SJCRH30 (cell line): ENCODE data around the gene IFNAR2. TPM values are rescaled to one million over a fixed set of nuclear protein-coding genes. Genes with fewer than 3 reads are reported as not detected.
"Not testable (repeated sequence)": the region's sequence is repeated elsewhere in the genome, so short reads cannot be mapped to it uniquely, and the experiment has no call there.

Source experiments
- DNase-seq, 2 experiments: peaks; one replicate each; pipeline ENCODE4 v3.0.0-alpha.2; 2015 to 2020
- H3K27ac ChIP-seq: fragments of 250-450 bp; sonication (Bioruptor Pico); 2 replicates; pipeline ENCODE4 v1.5.1; 2020; ENCODE audit warnings: mild to moderate bottlenecking, moderate library complexity
- H3K27me3 ChIP-seq: fragments of 250-450 bp; sonication (Bioruptor Pico); 2 replicates; pipeline ENCODE4 v1.5.1; 2020; ENCODE audit warnings: mild to moderate bottlenecking, moderate library complexity
- H3K36me3 ChIP-seq: fragments of 250-450 bp; sonication (Bioruptor Pico); 2 replicates; pipeline ENCODE4 v1.5.1; 2020; ENCODE audit warnings: mild to moderate bottlenecking, moderate library complexity
- H3K4me1 ChIP-seq: fragments of 250-450 bp; sonication (Bioruptor Pico); 2 replicates; pipeline ENCODE4 v1.5.1; 2020; ENCODE audit warnings: mild to moderate bottlenecking, moderate library complexity
- H3K4me3 ChIP-seq: fragments of 250-450 bp; sonication (Bioruptor Pico); 2 replicates; pipeline ENCODE4 v1.5.1; 2020; ENCODE audit warnings: mild to moderate bottlenecking, moderate library complexity
- H3K9me3 ChIP-seq: fragments of 250-450 bp; sonication (Bioruptor Pico); replicated peaks from 2 replicates; pipeline ENCODE4 v1.5.1; 2020; ENCODE audit warnings: mild to moderate bottlenecking, moderate library complexity
- total RNA-seq: library from RNA; depleted of rRNA; stranded (reverse); fragments of >200 nt; shearing (Covaris generic); gene quantifications from 2 replicates; pipeline ENCODE4 v1.2.3, GENCODE V29; 2014

Gene IFNAR2
- total RNA-seq, 1 experiment from 2014 or later = 17.7 TPM

DNA sequence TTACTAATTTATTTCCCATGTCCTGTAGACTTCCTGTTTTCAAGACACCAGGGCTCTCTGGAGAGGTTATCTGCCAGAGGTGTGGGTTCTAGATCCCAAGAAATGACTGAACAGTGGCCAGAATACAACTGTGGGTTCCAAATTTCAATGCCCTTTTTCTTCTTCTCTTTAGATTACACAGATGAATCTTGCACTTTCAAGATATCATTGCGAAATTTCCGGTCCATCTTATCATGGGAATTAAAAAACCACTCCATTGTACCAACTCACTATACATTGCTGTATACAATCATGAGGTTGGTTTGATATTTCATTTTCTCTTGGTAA, 15.0 kb downstream of the IFNAR2 start:
- Histone ChIP-seq H3K27ac (no peak overlapping the region), H3K9me3 (no peaks in the 10 kb centered on the region), H3K27me3 (no peaks in the 10 kb centered on the region)

DNA sequence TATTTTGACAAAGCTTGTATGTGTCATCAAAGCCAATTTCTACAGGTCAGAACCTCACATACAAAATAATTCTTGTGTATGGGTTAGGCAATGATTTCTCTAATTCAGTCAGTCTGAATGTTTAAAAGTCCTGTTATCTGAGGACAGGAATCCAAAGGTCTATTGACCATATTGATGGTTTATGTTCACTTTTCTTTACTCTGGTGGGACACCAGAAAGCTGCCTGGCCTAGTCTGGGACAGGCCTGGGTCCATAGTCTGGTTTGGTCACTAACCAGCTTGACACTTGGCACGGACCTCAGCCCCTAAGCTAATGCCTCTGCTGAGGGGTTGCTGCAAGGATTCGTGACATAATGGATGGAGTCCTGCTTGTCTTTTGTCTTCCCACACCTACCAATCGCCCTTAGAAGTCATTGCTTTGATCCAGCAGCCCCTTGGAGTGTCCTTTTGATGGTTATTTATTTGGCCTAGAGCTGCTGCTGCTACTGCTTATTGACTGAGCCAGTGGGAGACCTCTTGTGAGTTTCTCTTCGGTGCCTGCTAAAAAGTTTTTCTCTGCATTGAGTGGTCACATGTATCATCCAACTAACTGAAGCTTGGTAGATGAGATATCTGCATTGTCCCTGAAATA, 15.7 kb downstream of the IFNAR2 start:
- Histone ChIP-seq H3K27ac (no peak overlapping the region), H3K9me3 (no peaks in the 10 kb centered on the region), H3K36me3 (peaks cover 58% of the 10 kb centered on the region)

More for the DNA sequence above, 15.0 kb downstream of the IFNAR2 start:
- Histone ChIP-seq H3K4me1 (no peaks in the 10 kb centered on the region), H3K4me3 (no peak overlapping the region), H3K36me3 (peaks cover 56% of the 10 kb centered on the region)
- no peak for DNase-seq

DNA sequence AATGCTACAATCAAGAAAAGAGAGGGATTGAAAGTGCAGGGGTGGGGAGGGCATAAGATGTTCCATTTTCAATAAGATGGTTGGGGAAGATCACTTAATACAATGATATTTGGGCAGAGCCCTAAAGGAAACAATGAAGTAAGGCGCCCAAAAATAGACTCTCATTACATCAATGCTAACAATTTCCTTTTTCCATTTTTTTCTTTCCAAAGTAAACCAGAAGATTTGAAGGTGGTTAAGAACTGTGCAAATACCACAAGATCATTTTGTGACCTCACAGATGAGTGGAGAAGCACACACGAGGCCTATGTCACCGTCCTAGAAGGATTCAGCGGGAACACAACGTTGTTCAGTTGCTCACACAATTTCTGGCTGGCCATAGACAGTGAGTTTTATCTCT, 16.8 kb downstream of the IFNAR2 start:
- Histone ChIP-seq H3K27ac (no peak overlapping the region), H3K36me3 (peaks cover 68% of the 10 kb centered on the region), H3K27me3 (no peaks in the 10 kb centered on the region), H3K9me3 (no peaks in the 10 kb centered on the region), H3K4me1 (no peaks in the 10 kb centered on the region), H3K4me3 (no peak overlapping the region)
- DNase-seq = no peak

More for the DNA sequence above, 15.7 kb downstream of the IFNAR2 start:
- Histone ChIP-seq H3K4me1 (no peaks in the 10 kb centered on the region), H3K27me3 (no peaks in the 10 kb centered on the region), H3K4me3 (no peak overlapping the region)
- DNase-seq = no peak

DNA sequence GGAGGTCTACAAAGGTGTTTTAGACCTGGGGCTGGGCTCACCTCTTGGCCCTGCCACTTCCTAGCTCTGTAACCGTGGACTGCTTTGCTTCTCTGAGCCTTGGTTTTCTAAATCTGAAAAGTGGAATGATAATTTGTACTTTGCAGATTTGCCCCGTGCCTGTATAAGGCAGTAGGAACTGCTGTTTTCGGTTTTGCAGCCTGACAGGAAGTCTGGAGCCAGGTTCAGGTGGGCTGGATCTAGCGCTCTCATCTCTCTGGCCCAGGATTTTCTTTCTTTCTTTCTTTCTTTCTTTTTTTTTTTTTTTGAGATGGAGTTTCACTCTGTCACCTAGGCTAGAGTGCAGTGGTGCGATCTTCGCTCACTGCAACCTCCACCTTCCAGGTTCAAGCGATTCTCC, 17.2 kb downstream of the IFNAR2 start:
- H3K4me1 ChIP-seq = no peaks in the 10 kb centered on the region
- DNase-seq = no peak
- no peak overlapping the region for H3K4me3 ChIP-seq
- no peaks in the 10 kb centered on the region for H3K9me3 ChIP-seq
- peaks cover 70% of the 10 kb centered on the region for H3K36me3 ChIP-seq
- H3K27me3 ChIP-seq = no peaks in the 10 kb centered on the region
- no peak overlapping the region for H3K27ac ChIP-seq

DNA sequence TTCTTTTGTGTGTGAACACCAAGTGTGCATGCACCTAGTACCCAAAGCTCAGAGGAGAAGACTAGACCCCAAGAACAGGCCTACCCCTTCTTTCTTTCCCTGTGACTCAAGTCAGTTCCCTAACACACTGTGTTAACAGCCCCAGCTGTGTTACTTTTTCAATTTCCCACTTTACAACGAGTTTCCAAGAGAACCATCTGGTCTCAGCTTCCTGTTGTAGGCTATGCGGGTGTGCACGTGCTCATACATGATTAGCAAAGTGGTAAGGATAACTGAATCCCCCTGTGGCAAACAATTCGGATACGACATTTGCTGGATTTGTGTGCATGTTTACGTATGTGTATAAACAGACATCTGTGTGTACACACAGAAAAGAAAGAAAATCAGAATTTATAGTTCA, 17.9 kb downstream of the IFNAR2 start:
- Histone ChIP-seq H3K36me3 (peaks cover 72% of the 10 kb centered on the region), H3K4me3 (no peak overlapping the region)

DNA sequence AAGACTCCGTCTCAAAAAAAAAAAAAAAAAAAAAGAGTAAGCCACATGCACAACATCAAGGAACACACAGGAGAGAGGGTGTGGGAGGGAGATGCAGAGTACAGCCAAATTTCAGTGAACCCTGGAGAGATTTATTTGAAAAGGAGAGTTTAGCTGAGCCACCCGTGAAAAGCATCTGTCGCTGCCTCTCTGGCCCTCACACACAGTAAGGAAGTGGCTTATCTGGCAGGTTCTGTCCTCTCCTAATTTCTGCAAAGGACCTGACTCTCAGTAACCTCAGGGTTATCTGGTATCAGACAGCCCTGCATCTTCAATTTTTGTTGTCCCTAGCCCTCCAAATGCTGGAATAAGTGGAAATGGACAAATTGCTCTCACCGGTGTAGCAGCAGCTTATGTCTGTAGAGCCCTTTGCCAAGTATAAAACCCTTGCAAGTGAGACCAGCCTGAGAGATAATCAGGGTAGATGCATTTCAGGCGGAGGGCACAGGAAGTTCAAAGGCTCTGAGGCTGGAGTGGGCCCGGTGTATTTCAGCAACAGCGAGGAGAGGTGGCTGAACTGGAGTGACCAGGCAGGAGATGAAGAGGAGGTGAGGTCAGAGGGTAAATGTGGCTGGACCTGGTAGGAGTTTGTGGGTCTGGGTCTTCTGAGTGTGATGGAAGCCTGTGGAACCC, 19.7 kb downstream of the IFNAR2 start:
- peak in 1 of 2 experiments; percentile 51 for DNase-seq
- peaks cover 69% of the 10 kb centered on the region for H3K36me3 ChIP-seq

More for the DNA sequence above, 17.9 kb downstream of the IFNAR2 start:
- no peaks in the 10 kb centered on the region for H3K9me3 ChIP-seq
- DNase-seq = no peak
- H3K4me1 ChIP-seq = no peaks in the 10 kb centered on the region
- H3K27me3 ChIP-seq = no peaks in the 10 kb centered on the region
- no peak overlapping the region for H3K27ac ChIP-seq

GRCh38 chr21:33251119-33251518, 21.4 kb downstream of the IFNAR2 start:
- no peaks in the 10 kb centered on the region for H3K9me3 ChIP-seq

More for the DNA sequence above, 19.7 kb downstream of the IFNAR2 start:
- Histone ChIP-seq H3K9me3 (no peaks in the 10 kb centered on the region), H3K27me3 (no peaks in the 10 kb centered on the region), H3K4me3 (no peak overlapping the region), H3K4me1 (no peaks in the 10 kb centered on the region), H3K27ac (no peak overlapping the region)

DNA sequence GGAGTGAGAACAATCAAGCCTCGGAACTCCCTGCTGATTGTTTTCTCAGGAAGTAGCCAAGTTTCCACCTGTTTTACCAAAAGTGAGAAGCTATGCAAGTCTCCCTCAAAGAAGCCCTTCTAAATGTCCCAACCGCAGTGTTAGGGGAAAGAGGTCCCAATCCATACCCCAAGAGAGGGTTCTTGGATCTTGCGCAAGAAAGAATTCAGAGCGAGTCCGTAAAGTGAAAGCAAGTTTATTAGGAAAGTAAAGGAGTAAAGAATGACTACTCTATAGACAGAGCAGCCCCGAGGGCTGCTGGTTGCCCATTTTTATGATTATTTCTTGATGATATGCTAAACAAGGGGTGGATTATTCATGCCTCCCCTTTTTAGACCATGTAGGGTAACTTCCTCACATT, 23.6 kb downstream of the IFNAR2 start:
- H3K27me3 ChIP-seq, H3K4me3 ChIP-seq, DNase-seq, H3K9me3 ChIP-seq, H3K27ac ChIP-seq, H3K4me1 ChIP-seq: not testable (repeated sequence)
- H3K36me3 ChIP-seq = peaks cover 64% of the 10 kb centered on the region

More at GRCh38 chr21:33251119-33251518, 21.4 kb downstream of the IFNAR2 start:
- Histone ChIP-seq H3K36me3 (peaks cover 60% of the 10 kb centered on the region), H3K27me3 (no peaks in the 10 kb centered on the region), H3K4me1 (no peaks in the 10 kb centered on the region), H3K4me3 (no peak overlapping the region), H3K27ac (no peak overlapping the region)
- DNase-seq = no peak

- H3K36me3 ChIP-seq = peaks cover 61% of the 10 kb centered on the region
- no peak for DNase-seq
- H3K4me1 ChIP-seq = no peaks in the 10 kb centered on the region
- H3K27ac ChIP-seq = no peak overlapping the region
- H3K27me3 ChIP-seq = no peaks in the 10 kb centered on the region
- no peak overlapping the region for H3K4me3 ChIP-seq
- H3K9me3 ChIP-seq = 0 out of 2 replicates have a peak, but pooled peaks cover 6% of the 10 kb centered on the region
Observed at GRCh38 chr21:33254766-33255165, 25.0 kb downstream of the IFNAR2 start.

DNA sequence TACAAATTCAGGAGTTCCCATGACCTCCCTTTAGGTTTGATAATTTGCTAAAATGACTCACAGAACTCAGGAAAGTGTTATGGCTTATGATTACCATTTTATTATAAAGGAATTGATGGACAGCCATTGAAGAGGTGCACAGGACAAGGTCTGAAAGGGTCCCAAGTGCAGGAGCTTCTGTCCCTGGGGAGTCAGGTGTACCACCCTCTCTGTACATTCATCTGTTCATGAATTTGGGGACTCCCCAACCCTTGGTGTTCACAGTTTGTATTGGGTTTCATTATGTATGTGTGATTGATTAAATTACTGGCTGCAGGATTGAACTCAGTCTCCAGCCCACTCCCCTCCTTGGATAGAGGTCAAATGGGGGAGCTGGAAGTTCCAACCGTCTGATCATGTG, 25.7 kb downstream of the IFNAR2 start:
- no peaks in the 10 kb centered on the region for H3K27me3 ChIP-seq
- H3K36me3 ChIP-seq = peaks cover 55% of the 10 kb centered on the region
- no peak for DNase-seq
- H3K27ac ChIP-seq = no peak overlapping the region
- H3K4me3 ChIP-seq = no peak overlapping the region
- H3K9me3 ChIP-seq = 0 out of 2 replicates have a peak, but pooled peaks cover 6% of the 10 kb centered on the region
- H3K4me1 ChIP-seq = no peaks in the 10 kb centered on the region

GRCh38 chr21:33256019-33256418, 26.3 kb downstream of the IFNAR2 start:
- Histone ChIP-seq H3K4me3 (no peak overlapping the region), H3K9me3 (0 out of 2 replicates have a peak, but pooled peaks cover 6% of the 10 kb centered on the region), H3K27ac (no peak overlapping the region), H3K4me1 (no peaks in the 10 kb centered on the region), H3K36me3 (peaks cover 50% of the 10 kb centered on the region), H3K27me3 (no peaks in the 10 kb centered on the region)
- DNase-seq = no peak

DNA sequence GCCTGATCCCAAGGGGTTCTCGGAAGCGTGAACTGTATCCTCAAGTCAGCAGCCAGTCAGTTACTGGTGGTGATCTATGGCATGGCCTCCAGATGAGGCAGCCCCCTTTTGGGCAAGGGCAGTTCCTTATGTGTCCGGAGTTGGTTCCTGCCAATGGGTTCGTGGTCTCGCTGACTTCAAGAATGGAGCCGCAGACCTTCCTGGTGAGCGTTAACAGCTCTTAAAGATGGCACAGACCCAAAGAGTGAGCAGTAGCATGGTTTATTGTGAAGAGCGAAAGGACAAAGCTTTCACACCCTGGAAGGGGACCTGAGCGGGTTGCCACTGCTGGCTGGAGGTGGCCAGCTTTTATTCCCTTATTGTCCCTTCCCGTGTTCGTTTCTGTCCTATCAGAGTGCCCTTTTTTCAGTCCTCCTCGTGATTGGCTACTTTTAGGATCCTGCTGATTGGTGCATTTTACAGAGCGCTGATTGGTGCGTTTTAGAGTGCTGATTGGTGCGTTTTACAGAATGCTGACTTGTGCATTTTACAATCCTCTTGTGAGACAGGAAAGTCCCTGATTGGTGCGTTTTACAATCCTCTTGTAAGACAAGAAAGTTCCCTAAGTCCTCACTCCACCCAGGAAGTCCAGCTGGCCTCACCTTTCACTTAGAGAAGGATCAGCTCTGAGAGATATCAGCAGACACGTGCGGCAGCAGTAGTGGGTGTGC, 27.5 kb downstream of the IFNAR2 start:
- no peak for DNase-seq
- Histone ChIP-seq H3K36me3 (peaks cover 37% of the 10 kb centered on the region), H3K27ac (no peak overlapping the region), H3K9me3 (0 out of 2 replicates have a peak, but pooled peaks cover 6% of the 10 kb centered on the region), H3K27me3 (no peaks in the 10 kb centered on the region), H3K4me1 (no peaks in the 10 kb centered on the region), H3K4me3 (no peak overlapping the region)

DNA sequence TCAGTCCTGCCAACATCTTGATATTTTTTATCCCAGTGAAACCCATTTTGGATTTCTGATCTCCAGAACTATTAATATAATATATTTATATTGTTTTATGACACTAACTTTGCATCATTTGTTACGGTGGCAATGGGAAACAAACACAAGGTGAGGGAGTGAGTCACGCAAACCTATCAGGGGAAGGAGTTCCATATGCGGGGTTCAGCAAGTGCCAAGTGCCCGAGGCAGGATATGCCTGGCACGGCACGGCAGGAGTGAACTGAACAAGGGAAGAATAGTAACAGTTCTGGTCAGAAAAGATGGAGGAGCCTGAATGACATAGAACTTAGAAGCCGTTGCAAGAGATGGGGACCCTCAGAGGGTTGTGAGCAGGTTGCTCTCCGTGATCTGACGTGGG, 28.7 kb downstream of the IFNAR2 start:
- peaks cover 33% of the 10 kb centered on the region for H3K36me3 ChIP-seq
- no peak for DNase-seq

GRCh38 chr21:33259428-33259827, 29.7 kb downstream of the IFNAR2 start:
- Histone ChIP-seq H3K27ac (no peak overlapping the region), H3K27me3 (no peaks in the 10 kb centered on the region), H3K4me1 (peaks cover 5% of the 10 kb centered on the region), H3K4me3 (no peak overlapping the region), H3K36me3 (peaks cover 30% of the 10 kb centered on the region), H3K9me3 (0 out of 2 replicates have a peak, but pooled peaks cover 6% of the 10 kb centered on the region)
- DNase-seq = no peak

More for the DNA sequence above, 28.7 kb downstream of the IFNAR2 start:
- Histone ChIP-seq H3K9me3 (0 out of 2 replicates have a peak, but pooled peaks cover 6% of the 10 kb centered on the region), H3K4me1 (no peaks in the 10 kb centered on the region), H3K27me3 (no peaks in the 10 kb centered on the region), H3K27ac (no peak overlapping the region), H3K4me3 (no peak overlapping the region)

GRCh38 chr21:33259995-33260394, 30.3 kb downstream of the IFNAR2 start:
- Histone ChIP-seq H3K9me3 (0 out of 2 replicates have a peak, but pooled peaks cover 6% of the 10 kb centered on the region), H3K27ac (no peak overlapping the region), H3K36me3 (peaks cover 30% of the 10 kb centered on the region), H3K27me3 (no peaks in the 10 kb centered on the region), H3K4me3 (no peak overlapping the region), H3K4me1 (peaks cover 9% of the 10 kb centered on the region)
- DNase-seq = no peak
